ENCODE data around the gene SMC1A.
"Not testable (repeated sequence)": the region's sequence is repeated elsewhere in the genome, so short reads cannot be mapped to it uniquely, and the experiment has no call there.

Gene SMC1A

DNA sequence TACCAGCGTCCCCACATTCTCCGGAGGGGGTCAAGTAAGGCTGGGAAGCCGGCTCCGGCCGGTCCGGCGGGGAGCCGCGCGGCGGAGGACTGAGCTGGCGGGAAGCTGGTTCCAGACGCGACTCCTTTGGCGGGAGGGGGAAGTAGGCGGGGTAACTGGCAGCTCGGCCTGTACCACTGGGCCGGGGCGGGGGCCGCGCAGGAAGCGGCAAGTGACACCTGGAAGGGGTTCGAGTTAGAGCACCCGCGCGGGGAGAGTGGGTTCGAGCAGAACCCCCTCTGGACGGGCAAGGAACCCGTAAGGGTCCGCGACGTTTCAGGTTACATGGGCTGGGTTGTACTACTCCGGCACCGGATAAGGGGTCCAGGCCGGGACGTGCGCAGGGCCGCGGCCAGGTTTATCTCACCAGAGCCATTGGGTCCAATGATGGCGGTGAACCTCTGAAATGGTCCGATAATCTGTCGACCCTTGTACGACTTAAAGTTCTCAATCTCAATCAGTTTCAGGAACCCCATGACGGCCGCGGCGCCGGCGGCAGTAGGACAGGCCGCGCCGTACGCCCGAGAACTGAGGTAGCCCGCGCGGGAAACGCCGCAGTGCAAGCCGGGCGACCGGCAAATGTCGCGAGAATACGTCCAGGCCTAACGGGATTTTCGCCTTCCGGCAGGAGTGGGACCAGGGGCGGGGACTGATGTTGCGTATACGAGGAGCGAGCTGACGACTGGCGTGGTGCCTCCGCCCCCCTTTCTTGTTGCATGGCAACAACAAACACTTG, at the start of gene SMC1A:
Gene SMC1A (minus strand): TSS at position 569 of the 775 bp plus-strand sequence. CDS start 54 bp downstream, at position 515.
- DNase-seq (ENCODE audit: low spot score), result peak; percentile 95

DNA sequence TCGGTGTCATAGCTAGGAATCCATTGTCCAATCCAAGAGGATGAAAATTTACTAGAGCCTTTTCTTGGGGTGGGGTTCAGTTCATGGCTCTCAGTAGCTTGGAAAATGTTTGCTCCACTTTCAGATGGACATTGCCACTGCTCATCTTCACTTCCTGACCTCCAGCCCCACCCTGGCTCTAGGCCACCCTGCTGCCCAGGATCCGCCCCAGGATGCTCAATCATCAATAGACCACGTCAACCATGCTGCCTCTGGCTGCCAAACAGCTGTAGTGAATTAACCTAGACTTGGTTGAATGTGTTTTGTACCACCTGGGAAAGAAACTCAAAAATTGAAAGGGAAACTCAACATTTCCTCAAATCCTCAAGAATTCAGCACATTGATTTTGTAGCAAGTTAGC, 48.9 kb upstream of the SMC1A start:
- no peak for DNase-seq (ENCODE audit: low spot score)

DNA sequence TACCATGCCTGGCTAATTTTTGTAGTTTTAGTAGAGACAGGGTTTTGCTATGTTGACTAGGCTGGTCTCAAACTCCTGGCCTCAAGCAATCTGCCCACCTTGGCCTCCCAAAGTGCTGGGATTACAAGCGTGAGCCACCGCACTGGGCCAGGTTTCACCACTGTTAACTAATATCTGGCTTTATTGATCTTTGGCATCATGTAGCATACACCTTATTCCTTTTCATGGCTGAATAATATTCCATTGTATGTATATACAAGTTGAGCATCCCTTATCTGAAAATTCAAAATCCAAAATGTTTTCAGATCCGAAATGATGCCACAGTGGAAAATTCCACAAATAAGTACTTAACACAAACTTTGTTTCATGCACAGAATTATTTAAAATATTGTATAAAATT, 46.2 kb upstream of the SMC1A start:
- DNase-seq (ENCODE audit: low spot score), result not testable (repeated sequence)

DNA sequence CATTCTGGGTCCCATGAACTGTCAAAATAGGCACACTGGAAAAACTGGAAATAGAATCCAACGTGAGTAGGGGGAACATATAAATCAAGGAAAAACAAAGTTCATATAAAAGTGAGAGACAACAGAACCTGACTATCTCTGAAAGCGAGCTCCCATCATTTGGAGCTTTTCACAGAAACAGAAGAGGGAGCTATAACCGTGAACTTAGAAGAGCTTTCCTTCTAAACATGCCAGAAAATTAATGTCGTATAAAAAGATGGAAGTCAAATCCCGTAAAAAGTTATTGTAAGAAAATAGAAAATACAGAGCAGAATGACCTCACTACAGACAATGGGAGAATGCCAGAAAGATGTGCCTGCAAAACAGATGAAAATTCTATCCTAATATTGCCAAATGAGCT, 35.6 kb upstream of the SMC1A start:
- DNase-seq (ENCODE audit: low spot score), result no peak

DNA sequence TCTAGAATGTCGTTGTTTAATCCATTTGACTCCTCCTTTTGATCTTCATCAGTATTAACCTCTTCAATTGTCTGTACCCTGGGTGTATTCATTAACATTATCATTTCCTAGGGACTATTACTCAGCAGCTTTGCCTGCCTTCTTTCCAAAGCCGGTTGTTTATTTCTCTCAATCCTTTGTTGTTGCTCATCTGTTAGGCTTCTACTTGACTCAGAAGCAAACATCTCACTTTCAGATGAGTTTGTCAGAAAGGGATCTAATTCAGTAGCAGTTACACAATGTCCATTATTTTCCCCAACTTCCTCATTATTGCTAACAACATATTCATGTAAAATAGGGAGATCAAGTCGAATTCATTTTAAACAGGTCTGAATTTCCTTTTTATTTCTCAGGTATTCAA, 33.8 kb upstream of the SMC1A start:
- no peak for DNase-seq (ENCODE audit: low spot score)

DNA sequence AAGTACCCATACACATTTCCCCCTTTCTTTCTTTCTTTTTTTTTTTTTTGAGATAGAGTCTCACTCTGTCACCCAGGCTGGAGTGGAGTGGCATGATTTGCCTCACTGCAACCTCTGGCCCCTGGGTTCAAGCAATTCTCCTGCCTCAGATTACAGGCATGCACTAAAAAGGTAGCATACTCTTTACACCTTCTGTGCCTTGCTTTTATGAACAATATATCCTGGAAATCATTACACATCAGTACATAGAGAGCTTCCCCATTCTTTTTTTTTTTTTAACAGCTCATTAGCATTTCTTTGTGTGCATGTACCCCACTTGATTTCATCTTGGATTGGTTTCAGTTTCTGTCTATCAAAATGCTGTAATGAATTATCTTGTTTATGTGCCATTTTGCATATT, 30.4 kb upstream of the SMC1A start:
- DNase-seq (ENCODE audit: low spot score), result no peak

DNA sequence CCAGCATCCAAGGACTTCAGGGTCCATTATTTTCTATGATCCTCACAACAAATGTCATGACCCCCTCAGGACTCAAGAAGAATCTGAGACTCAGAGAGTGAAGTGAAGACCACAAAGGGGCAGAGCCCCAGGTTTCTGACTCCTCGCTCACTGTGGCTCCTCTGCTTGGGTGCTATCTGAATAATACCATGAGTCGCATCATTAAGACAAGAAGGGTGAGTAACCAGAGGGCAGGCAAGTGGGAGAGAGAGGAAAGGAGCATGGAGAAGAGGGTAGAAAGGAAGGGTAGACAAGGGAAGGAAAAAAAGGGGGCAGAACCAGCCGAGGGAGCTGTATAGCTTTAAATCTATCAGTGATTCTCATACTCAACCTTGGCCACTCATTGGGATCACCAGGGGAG, 27.2 kb upstream of the SMC1A start:
- no peak for DNase-seq (ENCODE audit: low spot score)

DNA sequence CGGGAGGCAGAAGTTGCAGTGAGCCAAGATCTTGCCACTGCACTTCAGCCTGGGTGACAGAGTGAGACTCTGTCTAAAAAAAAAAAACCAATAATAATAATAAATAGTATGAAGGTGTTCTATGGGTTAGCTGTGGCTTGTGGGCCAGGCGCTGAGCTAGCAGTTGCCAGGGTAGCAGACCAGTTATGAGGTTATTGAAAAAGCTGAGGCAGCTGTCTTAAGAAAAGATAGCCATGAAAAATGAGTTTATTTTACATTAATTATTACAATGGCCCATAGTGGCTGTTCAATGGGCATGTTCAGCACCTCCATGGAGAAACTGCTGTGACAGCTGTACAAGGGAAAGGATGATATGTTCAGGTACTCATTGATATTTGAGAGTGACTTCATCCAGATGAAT, 25.0 kb upstream of the SMC1A start:
- no peak for DNase-seq (ENCODE audit: low spot score)

DNA sequence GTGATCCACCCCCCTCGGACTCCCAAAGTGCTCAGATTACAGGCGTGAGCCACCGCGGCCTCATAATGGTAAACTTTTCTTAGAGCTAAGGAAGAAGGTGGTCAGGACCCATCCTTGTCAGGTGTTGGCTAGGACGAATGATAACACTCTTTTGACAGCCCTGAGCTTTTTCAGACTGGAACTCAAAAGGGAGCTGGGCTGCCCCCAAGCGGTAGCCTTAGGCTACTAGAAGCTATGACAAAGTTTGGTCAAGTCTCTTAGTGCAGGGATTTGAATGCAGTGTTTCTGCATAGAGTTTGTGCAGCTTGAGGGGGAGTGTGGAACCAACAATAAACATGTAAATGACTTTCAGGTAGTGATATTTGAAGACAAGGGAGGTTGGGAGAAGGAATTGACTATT, 23.5 kb upstream of the SMC1A start:
- DNase-seq (ENCODE audit: low spot score), result peak; percentile 48

DNA sequence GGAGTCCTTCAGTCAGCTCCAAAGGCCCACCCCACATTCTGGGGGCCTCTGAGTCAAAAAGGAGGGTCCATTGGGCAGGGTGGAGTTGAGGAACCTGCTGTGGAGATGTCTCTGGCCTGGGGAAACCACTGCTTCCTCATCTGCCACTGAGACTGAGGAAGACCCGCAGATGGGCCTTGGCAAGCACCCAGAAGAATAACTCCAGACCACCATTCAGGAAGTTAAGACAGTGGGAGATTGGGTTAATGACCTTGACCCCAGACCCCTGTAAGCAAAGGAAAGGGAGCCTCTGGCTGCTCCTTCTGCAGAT, 19.8 kb upstream of the SMC1A start:
- no peak for DNase-seq (ENCODE audit: low spot score)

DNA sequence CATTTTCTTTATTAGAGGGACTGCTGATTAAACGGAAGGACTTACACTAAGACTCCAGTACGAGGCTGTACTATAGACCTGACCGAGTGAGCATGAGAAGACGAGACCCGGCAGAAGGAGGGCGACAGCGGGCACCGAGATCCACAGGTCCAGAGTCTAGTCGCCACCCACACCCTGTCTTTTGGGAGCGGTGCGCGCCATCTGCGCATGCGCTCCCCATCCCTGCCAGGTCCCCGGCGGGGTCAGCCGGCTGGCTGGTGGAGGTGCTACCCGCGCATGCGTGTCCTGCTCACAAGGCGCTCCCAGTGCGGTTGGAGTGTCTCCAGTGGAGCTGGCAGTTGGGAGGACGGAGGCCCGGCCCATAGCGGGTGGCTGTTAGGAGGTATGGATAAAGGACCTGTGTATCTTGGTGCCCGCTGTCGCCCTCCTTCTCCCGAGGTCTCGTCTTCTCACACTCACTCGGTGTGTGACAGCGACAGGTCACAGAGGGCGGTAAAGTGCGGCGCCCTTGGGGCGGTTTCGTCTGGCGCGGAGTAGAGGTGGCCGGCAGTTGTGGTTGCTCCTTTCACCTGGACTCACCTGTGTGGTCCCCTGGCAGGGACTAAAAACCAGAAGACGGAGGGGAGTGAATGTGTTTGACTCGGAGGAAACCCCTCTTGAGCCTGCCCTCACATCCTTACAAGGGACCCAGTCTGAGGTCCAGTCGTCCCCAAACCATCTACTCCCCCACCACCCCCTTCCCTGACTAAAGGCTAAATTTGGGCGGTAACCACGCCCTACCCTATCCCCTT, 19.3 kb upstream of the SMC1A start:
- DNase-seq (ENCODE audit: low spot score), result peak; percentile 77

DNA sequence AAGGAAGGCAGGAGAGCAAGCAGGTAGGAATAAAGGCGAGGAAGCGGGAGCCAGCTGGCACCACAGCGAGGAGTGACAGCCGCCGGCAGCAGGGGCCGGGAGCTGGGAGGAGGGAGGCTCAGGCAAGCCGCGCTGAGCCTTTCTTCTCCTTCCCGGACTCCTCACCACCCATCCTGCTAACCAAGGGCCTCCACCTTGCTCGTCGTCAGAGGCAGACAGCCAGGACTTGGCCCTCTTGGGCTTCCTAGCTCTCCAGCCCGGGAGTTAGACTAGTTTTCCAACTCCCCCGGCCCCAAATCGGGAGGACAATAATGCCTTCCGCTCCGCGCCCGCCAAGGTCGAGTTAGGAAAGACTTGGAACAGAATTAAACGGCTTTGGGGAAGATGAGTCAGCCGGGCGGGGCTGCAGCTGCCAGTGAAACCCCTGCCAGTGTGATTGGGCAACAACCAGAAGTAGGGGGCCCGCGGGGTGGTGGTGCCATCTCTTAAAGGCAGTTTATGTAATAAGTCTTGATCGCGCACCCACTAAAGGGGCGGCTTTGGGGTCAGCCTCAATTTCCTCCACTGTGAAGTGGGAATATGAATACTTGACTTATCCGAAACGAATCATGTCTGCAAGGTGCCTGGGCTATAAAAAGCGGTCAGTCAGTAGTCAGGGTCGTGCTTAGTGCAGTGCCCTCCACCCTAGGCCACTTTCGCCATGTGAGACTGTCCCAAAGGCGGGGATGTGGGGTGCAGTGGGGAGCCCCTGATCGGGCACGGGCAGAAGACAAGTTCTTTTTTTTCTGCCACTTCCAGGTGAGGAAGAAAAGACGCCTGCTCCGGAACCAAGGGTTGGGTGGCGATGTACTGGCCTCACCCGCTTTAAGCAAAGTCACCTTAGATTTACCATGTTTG, 18.4 kb upstream of the SMC1A start:
- peak; percentile 16 for DNase-seq (ENCODE audit: low spot score)

DNA sequence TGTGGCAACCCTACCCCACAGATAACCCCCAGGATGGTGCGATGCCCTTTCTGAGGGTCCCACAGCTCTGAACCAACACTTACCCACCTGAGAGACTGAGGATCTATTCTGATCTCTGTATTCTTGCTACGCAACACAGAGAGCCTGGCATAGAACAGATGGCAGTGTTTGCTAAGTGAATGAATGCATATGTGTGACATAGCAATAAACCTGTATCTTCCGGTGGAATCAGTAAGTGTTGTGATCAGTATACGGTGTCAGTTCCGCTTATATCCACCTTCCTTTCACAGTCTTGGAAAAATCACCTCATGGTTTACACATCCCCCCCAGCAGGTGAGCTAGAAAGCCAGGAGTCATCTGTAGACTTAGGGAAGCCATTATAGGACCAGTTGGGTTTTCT, 17.6 kb upstream of the SMC1A start:
- no peak for DNase-seq (ENCODE audit: low spot score)

DNA sequence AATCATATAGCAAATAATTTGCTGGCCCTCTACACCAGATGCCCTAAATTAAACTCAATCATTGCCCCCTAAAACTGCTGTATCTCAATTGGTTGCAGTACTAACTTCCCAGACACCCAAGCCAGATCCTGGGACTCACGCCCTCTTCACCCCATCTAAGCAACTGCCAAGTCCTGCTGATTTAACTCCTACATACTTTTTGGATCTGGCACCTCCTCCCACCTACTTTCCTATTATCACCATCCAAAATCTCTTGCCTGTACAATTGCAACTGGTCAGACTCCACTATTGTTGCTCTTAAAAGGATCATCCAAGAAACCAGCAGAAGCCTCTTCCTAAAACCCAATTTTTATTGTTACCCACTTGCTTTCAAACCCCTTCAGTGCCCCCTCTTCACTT, 16.4 kb upstream of the SMC1A start:
- no peak for DNase-seq (ENCODE audit: low spot score)

DNA sequence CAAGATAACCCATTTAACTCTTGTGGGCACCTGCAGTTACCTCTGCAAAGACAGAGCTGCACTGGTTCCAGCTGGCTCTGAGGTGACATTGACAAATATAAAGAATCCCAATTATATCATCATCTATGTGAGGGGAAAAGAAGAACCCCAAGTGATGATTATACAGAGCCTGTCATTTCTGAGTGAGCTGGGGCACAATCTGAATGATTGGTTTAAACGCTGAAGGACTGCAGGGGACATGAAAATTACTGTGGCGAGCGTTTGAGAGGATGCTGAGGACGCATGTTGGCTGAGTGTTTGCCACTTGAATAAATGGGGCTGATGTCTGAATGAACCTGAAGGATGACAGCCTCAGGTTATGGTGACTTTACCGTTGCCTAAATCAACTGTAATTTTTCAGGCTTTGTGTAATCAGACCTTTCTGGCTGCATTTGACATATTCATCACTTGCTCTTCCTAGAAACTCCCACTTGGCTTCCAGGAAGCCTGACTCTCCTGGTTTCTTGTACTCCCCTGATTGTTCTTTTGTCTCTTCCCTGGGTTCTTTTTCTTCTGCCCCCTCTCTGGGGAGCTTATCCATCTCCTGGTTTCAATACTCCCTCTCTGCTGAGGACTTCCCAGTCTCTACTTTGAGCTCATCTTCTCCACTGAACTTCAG, 15.8 kb upstream of the SMC1A start:
- DNase-seq (ENCODE audit: low spot score), result no peak

DNA sequence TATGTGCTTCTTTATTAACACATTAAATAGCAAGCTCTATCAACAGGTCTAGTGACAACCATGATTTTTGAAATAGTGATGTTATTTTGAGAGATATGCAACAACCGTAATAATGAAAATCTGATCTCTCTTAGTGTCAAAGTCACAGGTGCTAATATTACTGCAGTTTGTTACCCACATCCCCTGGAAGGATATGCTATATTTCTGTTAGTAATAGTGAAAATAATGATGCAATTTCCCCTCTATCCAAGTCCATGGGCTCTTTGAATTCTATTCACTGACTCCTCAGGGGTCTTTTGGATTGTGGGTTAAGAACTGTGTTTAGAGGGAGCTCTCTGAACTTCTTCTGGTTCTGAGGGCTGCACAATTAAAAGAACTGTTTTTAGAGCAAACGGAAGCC, 14.8 kb upstream of the SMC1A start:
- DNase-seq (ENCODE audit: low spot score), result no peak

DNA sequence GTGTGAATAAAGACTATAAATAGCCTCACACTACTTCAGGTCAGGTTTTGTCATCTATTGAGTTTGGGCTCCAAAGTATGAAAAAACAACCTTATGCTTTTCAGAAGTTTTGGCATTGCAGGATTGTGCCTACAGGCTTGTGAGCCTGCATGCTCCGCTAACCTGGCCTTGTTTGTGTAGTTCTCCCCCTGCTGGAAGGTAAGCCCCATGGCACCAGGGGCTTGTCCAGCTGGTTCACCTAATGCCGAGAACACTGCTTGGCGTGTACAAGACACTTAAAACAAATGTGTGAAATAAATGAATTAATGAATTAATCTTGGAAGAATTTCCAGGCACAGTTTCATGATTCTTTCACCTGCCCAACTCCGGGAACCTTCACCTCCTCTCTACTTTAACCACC, 13.5 kb upstream of the SMC1A start:
- DNase-seq (ENCODE audit: low spot score), result peak; percentile 71

DNA sequence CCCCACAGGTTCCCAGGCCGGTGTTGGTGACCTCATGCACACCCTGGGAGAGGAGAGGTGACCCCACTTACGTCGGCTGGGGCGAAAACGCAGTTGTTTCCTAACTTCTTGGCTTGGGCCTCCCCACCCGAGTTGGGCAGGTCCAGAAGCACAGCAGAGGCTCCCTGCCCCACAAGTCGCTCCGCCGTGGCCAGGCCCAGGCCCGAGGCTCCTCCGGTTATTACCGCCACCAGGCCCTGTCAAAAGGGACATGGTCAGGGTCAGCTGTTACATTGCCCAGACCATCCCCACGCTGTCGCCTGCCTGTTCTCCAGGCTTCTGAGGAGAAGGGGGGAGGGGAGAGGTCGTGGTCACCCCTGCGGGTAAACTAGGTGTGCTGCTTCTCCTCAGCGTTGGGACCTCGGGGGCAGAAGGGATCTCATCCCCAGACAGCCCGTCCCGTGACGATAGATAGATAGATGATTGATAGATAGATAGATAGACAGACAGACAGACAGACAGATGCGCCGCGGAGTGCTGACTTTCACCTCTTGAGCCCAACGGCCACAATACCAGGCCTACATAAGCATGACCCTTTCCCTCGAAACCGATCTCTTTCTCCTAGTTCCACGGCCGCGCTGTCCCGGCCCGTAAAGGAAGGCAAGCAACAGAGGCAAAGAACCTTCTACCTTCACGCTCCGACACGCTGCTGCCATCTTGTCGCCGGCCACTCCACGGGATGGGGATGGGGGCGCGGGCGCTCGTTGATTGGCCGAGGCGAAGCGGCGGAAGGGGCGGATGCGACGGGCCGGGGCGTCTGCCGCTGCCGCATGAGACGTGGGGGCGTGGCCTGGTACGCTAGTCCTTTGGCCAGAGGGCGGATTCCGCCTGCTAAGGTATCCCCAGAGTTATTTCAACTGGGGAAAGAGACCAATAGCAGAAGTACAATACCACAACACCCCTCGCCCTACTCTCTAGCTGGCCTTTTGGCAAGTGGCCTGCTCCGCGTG, 11.5 kb upstream of the SMC1A start, which contains the start of gene HSD17B10:
Gene HSD17B10 (minus strand): TSS at position 720 of the 989 bp plus-strand sequence. CDS start 25 bp downstream, at position 695.
- peak; percentile 86 for DNase-seq (ENCODE audit: low spot score)

DNA sequence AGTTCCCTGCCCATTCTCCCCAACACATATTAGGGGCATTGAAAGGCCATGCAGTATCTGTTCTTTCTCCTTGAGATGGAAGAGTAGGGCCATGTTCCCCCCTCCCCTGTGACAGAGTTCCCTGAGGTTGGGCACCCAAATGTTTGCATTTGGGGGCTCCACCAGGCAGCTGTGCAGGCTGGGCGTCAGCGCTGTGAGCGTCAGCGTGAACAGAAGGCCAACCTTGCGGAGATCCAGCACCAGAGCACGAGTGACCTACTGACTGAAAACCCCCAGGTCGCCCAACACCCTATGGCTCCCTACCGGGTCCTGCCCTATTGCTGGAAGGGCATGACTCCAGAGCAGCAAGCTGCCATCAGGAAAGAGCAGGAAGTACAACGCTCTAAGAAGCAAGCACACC, 7.8 kb upstream of the SMC1A start:
- DNase-seq (ENCODE audit: low spot score), result no peak

DNA sequence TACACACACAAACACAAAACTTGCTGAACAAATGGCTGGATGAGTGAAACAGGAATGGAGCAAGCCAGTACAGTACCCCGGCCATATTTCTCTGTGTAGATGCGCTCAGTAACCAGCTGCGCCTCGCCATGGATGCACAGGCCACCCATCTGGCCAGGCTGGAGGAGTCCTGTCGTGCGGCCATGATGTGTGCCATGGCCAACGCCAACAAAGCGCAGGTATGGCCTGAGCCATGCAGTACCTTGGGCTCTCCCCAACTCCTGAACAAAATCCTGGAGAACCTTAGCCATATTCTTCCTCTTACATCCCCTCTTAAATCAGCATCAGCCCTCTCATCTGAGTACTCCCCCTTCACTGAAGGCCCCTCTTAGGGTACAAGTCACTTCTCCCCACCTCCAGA, 7.3 kb upstream of the SMC1A start:
- DNase-seq (ENCODE audit: low spot score), result no peak

DNA sequence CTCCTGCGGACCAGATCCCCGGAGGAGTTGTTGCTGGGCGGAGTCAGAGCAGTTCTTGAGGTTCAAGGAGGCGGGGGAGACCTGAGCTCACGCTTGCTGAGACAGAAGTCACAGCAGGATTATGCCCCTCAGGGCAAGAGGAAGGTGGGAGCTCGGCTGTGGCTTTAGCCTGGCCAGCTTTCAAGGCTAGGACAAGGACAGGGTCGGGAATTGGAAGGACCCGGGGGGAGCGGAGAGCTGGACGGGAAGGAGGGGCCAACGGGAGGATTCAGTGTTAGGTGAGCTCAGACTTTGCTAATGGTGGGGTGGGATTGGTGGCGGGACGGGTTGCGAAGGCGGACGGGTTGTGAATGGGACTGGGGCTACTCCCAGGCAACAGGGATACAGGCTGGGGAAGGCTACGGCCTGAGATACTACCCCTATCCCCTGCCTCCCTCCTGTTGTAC, 430 bp upstream of the SMC1A start, which contains the start of gene RIBC1:
Gene RIBC1 (plus strand): TSS at position 13 of the 446 bp plus-strand sequence. CDS start 3,404 bp downstream, outside the sequence.
- no peak for DNase-seq (ENCODE audit: low spot score)
